ENCODE results near the gene IDS.
"Not testable (repeated sequence)": the region's sequence is repeated elsewhere in the genome, so short reads cannot be mapped to it uniquely, and the experiment has no call there.

IDS gene

GRCh38 chrX:149510386-149510785 lies 5.3 kb upstream of the IDS start:
- no peak for FAIRE-seq
- no peak for DNase-seq (ENCODE audit: insufficient read length, low spot score)
- TF ChIP-seq POU2F2 (IDR thresholded peaks at IDR 0.05; ENCODE audit: low read depth, low read length) = no peak
- no peak for TF ChIP-seq PAX5 (IDR thresholded peaks at IDR 0.05; ENCODE audit: insufficient read depth, low read length, severe bottlenecking)
- TF ChIP-seq TAF1 (IDR thresholded peaks at IDR 0.05; ENCODE audit: low read depth, low read length) = no peak
- TF ChIP-seq SPI1 (IDR thresholded peaks at IDR 0.05; ENCODE audit: low read depth, low read length) = no peak
- TF ChIP-seq POLR2A (IDR thresholded peaks at IDR 0.05; ENCODE audit: low read depth, low read length) = no peak
- TF ChIP-seq POLR2AphosphoS5 (IDR thresholded peaks at IDR 0.05; ENCODE audit: low read depth, low read length) = no peak

GRCh38 chrX:149508467-149508866 lies 3.4 kb upstream of the IDS start:
- DNase-seq (ENCODE audit: insufficient read length, low spot score) = no peak
- FAIRE-seq = no peak
- TF ChIP-seq POLR2AphosphoS5 (IDR thresholded peaks at IDR 0.05; ENCODE audit: low read depth, low read length) (no peak), PAX5 (IDR thresholded peaks at IDR 0.05; ENCODE audit: insufficient read depth, low read length, severe bottlenecking) (no peak), POU2F2 (IDR thresholded peaks at IDR 0.05; ENCODE audit: low read depth, low read length) (no peak), TAF1 (IDR thresholded peaks at IDR 0.05; ENCODE audit: low read depth, low read length) (no peak), POLR2A (IDR thresholded peaks at IDR 0.05; ENCODE audit: low read depth, low read length) (no peak)

- TF ChIP-seq POLR2AphosphoS5 (IDR thresholded peaks at IDR 0.05; ENCODE audit: low read depth, low read length) = no peak
- TF ChIP-seq PAX5 (IDR thresholded peaks at IDR 0.05; ENCODE audit: insufficient read depth, low read length, severe bottlenecking) = no peak
- TF ChIP-seq POLR2A (IDR thresholded peaks at IDR 0.05; ENCODE audit: low read depth, low read length) = no peak
- no peak for TF ChIP-seq TAF1 (IDR thresholded peaks at IDR 0.05; ENCODE audit: low read depth, low read length)
- no peak for TF ChIP-seq POU2F2 (IDR thresholded peaks at IDR 0.05; ENCODE audit: low read depth, low read length)
- TF ChIP-seq SPI1 (IDR thresholded peaks at IDR 0.05; ENCODE audit: low read depth, low read length) = no peak
- DNase-seq (ENCODE audit: insufficient read length, low spot score) = no peak
- FAIRE-seq = no peak
These were observed 1.2 kb upstream of the IDS start for GRCh38 chrX:149506349-149506748.

GRCh38 chrX:149505671-149506070 lies 565 bp upstream of the IDS start:
- DNase-seq (ENCODE audit: insufficient read length, low spot score) = no peak
- no peak for TF ChIP-seq POLR2A (IDR thresholded peaks at IDR 0.05; ENCODE audit: low read depth, low read length)
- no peak for TF ChIP-seq SPI1 (IDR thresholded peaks at IDR 0.05; ENCODE audit: low read depth, low read length)
- TF ChIP-seq PAX5 (IDR thresholded peaks at IDR 0.05; ENCODE audit: insufficient read depth, low read length, severe bottlenecking) = no peak
- TF ChIP-seq TAF1 (IDR thresholded peaks at IDR 0.05; ENCODE audit: low read depth, low read length) = no peak
- no peak for TF ChIP-seq POLR2AphosphoS5 (IDR thresholded peaks at IDR 0.05; ENCODE audit: low read depth, low read length)
- TF ChIP-seq POU2F2 (IDR thresholded peaks at IDR 0.05; ENCODE audit: low read depth, low read length) = no peak
- peak; percentile 45 for FAIRE-seq

- TF ChIP-seq POU2F2 (IDR thresholded peaks at IDR 0.05; ENCODE audit: low read depth, low read length) = no peak
- TF ChIP-seq SPI1 (IDR thresholded peaks at IDR 0.05; ENCODE audit: low read depth, low read length) = peak; percentile 22; the same call in 1 of the 2 replicates
- FAIRE-seq (peak; percentile 93), DNase-seq (ENCODE audit: insufficient read length, low spot score) (peak; percentile 28)
These were observed 736 bp downstream of the IDS start for GRCh38 chrX:149504226-149504914.

GRCh38 chrX:149503446-149503845 lies 1.7 kb downstream of the IDS start:
- not testable (repeated sequence) for DNase-seq (ENCODE audit: insufficient read length, low spot score)
- peak; percentile 100 for FAIRE-seq

GRCh38 chrX:149502923-149503322 lies 2.2 kb downstream of the IDS start:
- DNase-seq (ENCODE audit: insufficient read length, low spot score); FAIRE-seq: not testable (repeated sequence)

- no peak for TF ChIP-seq POLR2A (IDR thresholded peaks at IDR 0.05; ENCODE audit: low read depth, low read length)
- FAIRE-seq = no peak
- no peak for DNase-seq (ENCODE audit: insufficient read length, low spot score)
These were observed 5.3 kb downstream of the IDS start for GRCh38 chrX:149499766-149500165.

GRCh38 chrX:149498767-149499166 lies 6.3 kb downstream of the IDS start:
- TF ChIP-seq SPI1 (IDR thresholded peaks at IDR 0.05; ENCODE audit: low read depth, low read length) (no peak), POLR2AphosphoS5 (IDR thresholded peaks at IDR 0.05; ENCODE audit: low read depth, low read length) (no peak), POU2F2 (IDR thresholded peaks at IDR 0.05; ENCODE audit: low read depth, low read length) (no peak), PAX5 (IDR thresholded peaks at IDR 0.05; ENCODE audit: insufficient read depth, low read length, severe bottlenecking) (no peak), POLR2A (IDR thresholded peaks at IDR 0.05; ENCODE audit: low read depth, low read length) (no peak), TAF1 (IDR thresholded peaks at IDR 0.05; ENCODE audit: low read depth, low read length) (no peak)
- FAIRE-seq (no peak), DNase-seq (ENCODE audit: insufficient read length, low spot score) (no peak)

GRCh38 chrX:149497626-149498025 lies 7.5 kb downstream of the IDS start:
- FAIRE-seq = no peak
- DNase-seq (ENCODE audit: insufficient read length, low spot score) = no peak
- TF ChIP-seq POLR2A (IDR thresholded peaks at IDR 0.05; ENCODE audit: low read depth, low read length) (no peak), TAF1 (IDR thresholded peaks at IDR 0.05; ENCODE audit: low read depth, low read length) (no peak), POLR2AphosphoS5 (IDR thresholded peaks at IDR 0.05; ENCODE audit: low read depth, low read length) (no peak), SPI1 (IDR thresholded peaks at IDR 0.05; ENCODE audit: low read depth, low read length) (no peak), POU2F2 (IDR thresholded peaks at IDR 0.05; ENCODE audit: low read depth, low read length) (no peak), PAX5 (IDR thresholded peaks at IDR 0.05; ENCODE audit: insufficient read depth, low read length, severe bottlenecking) (no peak)

- FAIRE-seq = no peak
- DNase-seq (ENCODE audit: insufficient read length, low spot score) = no peak
- TF ChIP-seq POLR2A (IDR thresholded peaks at IDR 0.05; ENCODE audit: low read depth, low read length) (no peak), TAF1 (IDR thresholded peaks at IDR 0.05; ENCODE audit: low read depth, low read length) (no peak), SPI1 (IDR thresholded peaks at IDR 0.05; ENCODE audit: low read depth, low read length) (no peak), POLR2AphosphoS5 (IDR thresholded peaks at IDR 0.05; ENCODE audit: low read depth, low read length) (no peak), PAX5 (IDR thresholded peaks at IDR 0.05; ENCODE audit: insufficient read depth, low read length, severe bottlenecking) (no peak), POU2F2 (IDR thresholded peaks at IDR 0.05; ENCODE audit: low read depth, low read length) (no peak)
These were observed 8.1 kb downstream of the IDS start for GRCh38 chrX:149497054-149497453.

All from GM12891 (cell line).